ENCODE measurements around the gene LRCH1. TPM values are rescaled to one million over a fixed set of nuclear protein-coding genes. Genes with fewer than 3 reads are reported as not detected.

The LRCH1 gene
- total and polyA plus RNA-seq, 2 of the 4 experiments (the other 2 are of a cell fraction) = 7.0 to 8.8 TPM

DNA sequence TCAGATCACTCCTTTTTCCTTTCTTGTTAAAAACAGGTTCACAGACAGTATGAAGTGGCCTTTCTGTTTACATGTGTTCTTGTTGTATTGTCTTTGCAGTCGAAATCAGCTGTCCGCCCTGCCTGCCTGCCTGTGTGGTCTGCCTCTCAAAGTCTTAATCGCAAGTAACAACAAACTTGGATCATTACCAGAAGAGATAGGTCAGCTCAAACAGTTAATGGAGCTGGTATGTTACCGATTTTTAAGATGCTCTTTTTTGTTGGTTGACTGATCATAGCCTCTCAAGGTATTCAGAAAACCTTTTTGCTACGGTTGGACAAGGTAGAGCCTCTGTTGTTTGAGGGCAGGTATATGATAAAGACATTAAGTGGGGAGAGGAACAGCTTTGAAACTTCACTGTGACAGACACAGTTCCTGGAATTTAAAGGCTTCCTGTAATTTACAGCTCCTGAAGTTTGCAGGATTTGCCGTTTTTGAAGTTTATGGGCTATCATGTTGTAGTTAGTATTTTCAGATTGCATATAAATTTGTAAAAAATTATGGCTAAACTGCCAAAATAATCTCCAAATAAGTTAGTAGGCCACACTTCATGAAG is 116.1 kb downstream of the LRCH1 start:
- peak overlapping the region; percentile 71 for H2BK120ac ChIP-seq (ENCODE audit: low read depth, low read length)
- H4K8ac ChIP-seq (ENCODE audit: low read depth in 2 of 2, low read length in 2 of 2) = peak overlapping the region in 1 of 2 experiments; percentile 36; a peak in 1 of 4 replicates
- peaks cover 8% of the 10 kb centered on the region for H3K4me1 ChIP-seq (ENCODE audit: control insufficient read depth, insufficient read depth, low read length)
- no peaks in the 10 kb centered on the region for H3K27me3 ChIP-seq (ENCODE audit: control insufficient read depth, insufficient read depth, low read length)
- H2BK15ac ChIP-seq (ENCODE audit: low read depth, low read length) = peak overlapping the region; percentile 53; the same call in 1 of the 3 replicates
- peaks cover 28% of the 10 kb centered on the region for H3K9me1 ChIP-seq (ENCODE audit: insufficient read depth, low read length)
- H3K14ac ChIP-seq (replicated peaks; ENCODE audit: low read depth, low read length) = no peak overlapping the region; the same call in 1 of the 2 replicates
- H2AK9ac ChIP-seq (replicated peaks; ENCODE audit: low read depth, low read length, poor library complexity) = no peak overlapping the region
- WGBS, 2 experiments (ENCODE audit: extremely low coverage in 2 of 2, insufficient read length in 1 of 2) = no CpG with 5 or more reads among the region's 6 CpGs
- TF ChIP-seq, protein P1, sequence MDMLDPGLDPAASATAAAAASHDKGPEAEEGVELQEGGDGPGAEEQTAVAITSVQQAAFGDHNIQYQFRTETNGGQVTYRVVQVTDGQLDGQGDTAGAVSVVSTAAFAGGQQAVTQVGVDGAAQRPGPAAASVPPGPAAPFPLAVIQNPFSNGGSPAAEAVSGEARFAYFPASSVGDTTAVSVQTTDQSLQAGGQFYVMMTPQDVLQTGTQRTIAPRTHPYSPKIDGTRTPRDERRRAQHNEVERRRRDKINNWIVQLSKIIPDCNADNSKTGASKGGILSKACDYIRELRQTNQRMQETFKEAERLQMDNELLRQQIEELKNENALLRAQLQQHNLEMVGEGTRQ (IDR thresholded peaks at IDR 0.05; ENCODE audit: low read depth, low read length) = no peak
- no peak for TF ChIP-seq RCOR1 (IDR thresholded peaks at IDR 0.05; ENCODE audit: insufficient replicate concordance, low read length)
- peak overlapping the region; percentile 17; the same call in 1 of the 2 replicates for H3K27ac ChIP-seq (ENCODE audit: insufficient read depth, low read length)
- ChIA-PET CTCF (interaction anchor here (0.7 kb wide), 1 partner anchor 174 kb away, joined by 3 read pairs; no protein-coding TSS in a partner anchor), POLR2A (ENCODE audit: unreplicated experiment) (no interaction called here)
- no peak overlapping the region for H3K9ac ChIP-seq (ENCODE audit: low read depth, low read length)
- peak overlapping the region; percentile 72 for H3K23ac ChIP-seq (ENCODE audit: low read depth, low read length)
- H3K4me3 ChIP-seq (ENCODE audit: insufficient read depth, low read depth, low read length) = no peak overlapping the region
- H3K79me1 ChIP-seq (ENCODE audit: low read depth in 1 of 2, low read length in 2 of 2) = peaks cover 39 to 67% of the 10 kb centered on the region in 2 experiments
- H3K4me2 ChIP-seq (ENCODE audit: low read depth, low read length) = no peak overlapping the region
- no peak overlapping the region for H4K5ac ChIP-seq (ENCODE audit: low read depth, low read length)
- no TSS peak for BruUV-seq (replicated peaks)
- H3K56ac ChIP-seq (ENCODE audit: extremely low read depth, insufficient read depth, low read length) = no peak overlapping the region
- H3K9me3 ChIP-seq (ENCODE audit: control insufficient read depth, insufficient read depth, low read length) = no peaks in the 10 kb centered on the region
- dilution Hi-C loops (cut with HindIII; ENCODE audit: low sequenced_read_pairs, unreplicated experiment) (no loop called here), intact Hi-C loops (cut with micrococcal nuclease) (loop anchor here (5.0 kb wide), 1 partner anchor 52 kb away; no protein-coding TSS in a partner anchor), in situ Hi-C loops (cut with MboI; ENCODE audit: low sequenced_read_pairs) (no loop called here)
- ATAC-seq (ENCODE audit: low read depth) (no peak), DNase-seq (no peak)
- H3K36me3 ChIP-seq (ENCODE audit: control insufficient read depth, insufficient read depth, low read length) = peaks cover 9% of the 10 kb centered on the region
- peak overlapping the region; percentile 72 for H2BK20ac ChIP-seq (ENCODE audit: low read depth, low read length)
- peak overlapping the region; percentile 52; the same call in 1 of the 2 replicates for H4K91ac ChIP-seq (ENCODE audit: insufficient read depth, low read depth, low read length)
- H2AK5ac ChIP-seq (ENCODE audit: low read depth, low read length) = peak overlapping the region; percentile 70; the same call in 1 of the 2 replicates
- H3K4ac ChIP-seq (ENCODE audit: low read depth, low read length) = peak overlapping the region; percentile 87
- no peak overlapping the region for H2AFZ ChIP-seq (replicated peaks; ENCODE audit: low read length, poor library complexity)
- peaks cover 3% of the 10 kb centered on the region; the same call in 1 of the 2 replicates for H4K20me1 ChIP-seq (ENCODE audit: insufficient read depth, low read length)
- H2BK5ac ChIP-seq (ENCODE audit: low read depth, low read length, poor library complexity, severe bottlenecking) = peak overlapping the region; percentile 63
- H3K18ac ChIP-seq (ENCODE audit: low read depth, low read length) = 0 out of 2 replicates have a peak overlapping the region, but pooled peaks have one; percentile 61
